ENCODE results near the gene SPAAR. TPM values are rescaled to one million over a fixed set of nuclear protein-coding genes. Genes with fewer than 3 reads are reported as not detected.
"Not testable (repeated sequence)": the region's sequence is repeated elsewhere in the genome, so short reads cannot be mapped to it uniquely, and the experiment has no call there.

The SPAAR gene
- total RNA-seq, 4 donors from 2014 or later = 5.6 to 70.1 (median 18.4) TPM

DNA sequence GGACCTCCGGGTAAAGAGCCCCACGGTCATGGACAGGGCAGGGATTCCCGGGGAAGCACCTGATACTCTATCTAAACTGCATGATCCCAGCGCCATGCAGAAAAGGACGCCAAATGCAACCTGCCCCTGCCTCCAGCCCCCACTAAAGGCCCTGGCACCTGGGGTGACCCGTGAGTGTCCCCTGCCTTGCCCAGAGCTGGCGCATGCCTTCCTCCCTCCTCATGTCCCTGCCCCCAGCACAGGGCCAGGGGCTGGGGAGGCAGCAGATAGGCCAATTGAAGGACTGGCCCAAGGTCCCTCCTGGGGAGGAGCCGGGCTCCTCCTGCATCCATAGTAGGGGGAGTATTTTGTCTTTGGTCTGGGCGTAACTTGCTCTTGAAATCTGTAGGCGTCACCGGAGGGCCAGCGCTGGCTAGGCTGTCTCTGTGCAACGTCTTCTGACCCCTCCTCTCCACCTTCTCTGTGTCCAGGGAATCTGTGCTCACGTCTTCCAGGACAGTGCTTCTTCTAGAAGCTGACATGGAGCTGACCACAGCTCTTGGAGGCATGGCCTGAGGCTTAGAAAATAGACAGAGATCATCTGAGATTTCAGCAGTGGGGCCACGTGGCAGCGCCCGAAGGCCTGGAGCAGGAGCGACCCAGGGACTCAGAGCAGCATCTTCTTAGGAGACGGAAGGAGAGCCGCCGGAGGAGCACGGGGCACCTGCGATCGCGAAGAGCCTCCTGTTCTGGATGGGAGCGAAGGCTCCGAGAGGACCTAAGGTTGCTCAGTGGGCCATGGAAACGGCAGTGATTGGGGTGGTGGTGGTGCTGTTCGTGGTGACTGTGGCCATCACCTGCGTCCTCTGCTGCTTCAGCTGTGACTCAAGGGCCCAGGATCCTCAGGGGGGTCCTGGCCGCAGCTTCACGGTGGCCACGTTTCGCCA is 660 bp downstream of the SPAAR start:
- TF ChIP-seq, protein P1, sequence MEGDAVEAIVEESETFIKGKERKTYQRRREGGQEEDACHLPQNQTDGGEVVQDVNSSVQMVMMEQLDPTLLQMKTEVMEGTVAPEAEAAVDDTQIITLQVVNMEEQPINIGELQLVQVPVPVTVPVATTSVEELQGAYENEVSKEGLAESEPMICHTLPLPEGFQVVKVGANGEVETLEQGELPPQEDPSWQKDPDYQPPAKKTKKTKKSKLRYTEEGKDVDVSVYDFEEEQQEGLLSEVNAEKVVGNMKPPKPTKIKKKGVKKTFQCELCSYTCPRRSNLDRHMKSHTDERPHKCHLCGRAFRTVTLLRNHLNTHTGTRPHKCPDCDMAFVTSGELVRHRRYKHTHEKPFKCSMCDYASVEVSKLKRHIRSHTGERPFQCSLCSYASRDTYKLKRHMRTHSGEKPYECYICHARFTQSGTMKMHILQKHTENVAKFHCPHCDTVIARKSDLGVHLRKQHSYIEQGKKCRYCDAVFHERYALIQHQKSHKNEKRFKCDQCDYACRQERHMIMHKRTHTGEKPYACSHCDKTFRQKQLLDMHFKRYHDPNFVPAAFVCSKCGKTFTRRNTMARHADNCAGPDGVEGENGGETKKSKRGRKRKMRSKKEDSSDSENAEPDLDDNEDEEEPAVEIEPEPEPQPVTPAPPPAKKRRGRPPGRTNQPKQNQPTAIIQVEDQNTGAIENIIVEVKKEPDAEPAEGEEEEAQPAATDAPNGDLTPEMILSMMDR (IDR thresholded peaks at IDR 0.05) = no peak
- no peak for ATAC-seq (ENCODE audit: low FRiP score)
- DNase-seq (ENCODE audit: low spot score) = no peak

DNA sequence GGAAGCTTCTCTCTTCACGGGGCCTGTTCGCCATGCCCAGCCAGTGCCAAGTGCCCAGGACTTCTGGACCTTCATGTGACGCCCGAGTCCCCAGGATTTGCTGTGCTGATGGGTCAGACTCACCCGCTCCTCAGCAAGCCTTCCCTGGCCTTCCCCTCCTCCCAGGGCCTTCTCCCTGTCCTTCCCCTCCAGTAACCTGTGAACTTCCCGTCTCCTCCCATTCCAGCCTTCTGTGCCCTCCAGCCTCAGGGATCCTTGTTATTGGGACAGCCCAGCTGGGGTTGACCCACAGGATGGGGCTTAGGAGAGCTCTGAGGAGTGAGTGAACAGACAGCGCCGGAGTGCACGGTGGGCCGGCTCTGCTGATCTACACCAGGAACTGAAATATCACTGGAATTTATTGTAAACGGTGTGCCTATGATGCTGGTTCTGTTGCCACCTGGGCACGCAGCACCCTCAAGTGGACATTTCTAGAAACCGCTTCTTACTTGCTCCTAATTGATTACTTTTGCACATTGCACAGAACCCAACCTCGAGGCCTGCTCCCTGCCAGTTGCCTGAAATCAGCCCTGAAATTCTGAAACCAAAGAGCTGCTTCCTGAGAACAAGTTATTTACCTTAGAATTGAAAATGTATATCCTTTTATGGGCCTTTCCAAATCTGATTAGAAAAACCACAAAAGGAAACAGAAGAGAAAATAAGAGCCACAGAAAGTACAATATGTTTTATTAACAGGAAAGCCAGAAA is 1.5 kb downstream of the SPAAR start:
- TF ChIP-seq, protein P1 (IDR thresholded peaks at IDR 0.05) = no peak
- ATAC-seq (ENCODE audit: low FRiP score) (no peak), DNase-seq (ENCODE audit: low spot score) (no peak)

DNA sequence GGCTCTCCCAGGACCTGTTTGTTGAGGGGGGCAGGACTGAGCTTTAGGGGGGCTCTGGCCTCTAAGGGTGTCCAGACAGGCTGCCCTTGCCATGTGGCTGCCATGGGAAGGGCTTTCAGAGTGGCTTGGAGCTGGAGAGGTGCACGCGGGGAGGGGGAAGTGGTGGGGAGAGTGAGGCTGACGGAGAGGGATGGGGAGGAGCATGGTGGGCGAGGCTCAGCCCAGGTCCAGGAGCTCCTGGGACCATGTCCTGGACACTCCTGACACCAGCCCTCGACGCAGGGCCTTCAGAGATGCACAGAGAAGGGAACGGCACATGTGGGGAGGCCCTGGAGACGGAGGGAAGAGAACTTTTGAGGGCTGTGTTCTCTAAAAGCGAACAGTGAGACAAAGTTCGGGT is 2.4 kb downstream of the SPAAR start:
- no peak for DNase-seq (ENCODE audit: low spot score)
- TF ChIP-seq, protein P1 (IDR thresholded peaks at IDR 0.05) = no peak
- ATAC-seq (ENCODE audit: low FRiP score) = no peak

DNA sequence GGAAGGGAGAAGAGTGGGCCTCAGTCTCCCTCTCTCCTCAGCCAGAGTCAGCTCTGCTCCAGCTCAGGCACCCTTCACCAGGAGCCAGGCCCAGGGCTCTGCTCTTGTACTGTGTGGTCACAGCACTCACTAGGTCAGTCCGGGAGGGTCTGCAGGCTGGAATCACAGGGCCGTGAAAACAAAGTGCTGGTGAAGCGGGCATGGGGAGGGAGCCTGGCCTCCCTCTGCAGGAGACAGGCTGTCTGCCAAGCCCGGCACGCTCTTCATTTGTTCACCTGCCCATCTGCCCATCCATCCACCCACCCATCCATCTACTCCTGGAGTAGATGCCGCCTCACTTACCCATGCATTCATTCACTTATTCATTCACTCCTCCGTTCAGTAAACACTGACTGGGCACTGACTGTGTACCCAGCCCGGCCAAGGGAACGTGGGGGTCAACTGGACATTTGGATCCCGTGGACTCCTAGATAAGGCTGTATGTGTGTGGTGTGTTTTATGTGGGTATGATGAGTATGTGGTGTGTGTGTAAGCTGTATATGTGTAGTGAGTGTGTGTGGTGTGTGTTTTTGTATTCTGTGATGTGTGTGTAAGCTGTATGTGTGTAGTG is 3.6 kb downstream of the SPAAR start:
- DNase-seq (ENCODE audit: low spot score) = no peak
- TF ChIP-seq, protein P1 (IDR thresholded peaks at IDR 0.05) = no peak
- no peak for ATAC-seq (ENCODE audit: low FRiP score)

DNA sequence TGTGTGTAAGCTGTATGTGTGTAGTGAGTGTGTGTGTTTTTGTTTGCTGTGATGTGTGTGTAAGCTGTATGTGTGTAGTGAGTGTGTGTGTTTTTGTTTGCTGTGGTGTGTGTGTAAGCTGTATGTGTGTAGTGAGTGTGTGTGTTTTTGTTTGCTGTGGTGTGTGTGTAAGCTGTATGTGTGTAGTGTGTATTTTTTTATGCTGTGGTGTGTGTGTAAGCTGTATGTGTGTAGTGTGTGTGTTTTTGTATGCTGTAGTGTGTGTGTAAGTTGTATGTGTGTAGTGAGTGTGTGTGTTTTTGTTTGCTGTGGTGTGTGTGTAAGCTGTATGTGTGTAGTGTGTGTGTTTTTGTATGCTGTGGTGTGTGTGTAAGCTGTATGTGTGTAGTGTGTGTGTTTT is 4.1 kb downstream of the SPAAR start:
- not testable (repeated sequence) for DNase-seq (ENCODE audit: low spot score); ATAC-seq (ENCODE audit: low FRiP score)

DNA sequence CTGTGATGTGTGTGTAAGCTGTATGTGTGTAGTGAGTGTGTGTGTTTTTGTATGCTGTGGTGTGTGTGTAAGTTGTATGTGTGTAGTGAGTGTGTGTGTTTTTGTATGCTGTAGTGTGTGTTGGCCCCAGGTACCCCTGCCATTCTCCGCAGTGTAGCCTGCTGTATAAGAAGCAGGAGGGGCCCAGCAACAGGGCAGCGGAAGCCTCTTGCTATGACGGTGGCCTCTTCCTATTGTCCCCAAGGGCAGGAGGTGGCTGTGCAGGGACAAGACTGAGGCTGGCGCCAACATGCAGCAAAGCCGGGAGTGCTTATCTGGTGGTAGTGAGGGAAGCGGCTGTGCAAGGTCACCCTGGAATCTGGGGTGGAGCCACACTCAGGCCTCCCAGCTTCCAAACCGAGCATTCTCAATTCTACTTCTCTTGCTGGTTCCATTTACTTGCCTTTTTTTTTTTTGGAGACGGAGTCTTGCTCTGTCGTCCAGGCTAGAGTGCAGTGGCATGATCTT is 5.1 kb downstream of the SPAAR start:
- TF ChIP-seq, protein P1 (IDR thresholded peaks at IDR 0.05) = no peak
- ATAC-seq (ENCODE audit: low FRiP score) (no peak), DNase-seq (ENCODE audit: low spot score) (no peak)

DNA sequence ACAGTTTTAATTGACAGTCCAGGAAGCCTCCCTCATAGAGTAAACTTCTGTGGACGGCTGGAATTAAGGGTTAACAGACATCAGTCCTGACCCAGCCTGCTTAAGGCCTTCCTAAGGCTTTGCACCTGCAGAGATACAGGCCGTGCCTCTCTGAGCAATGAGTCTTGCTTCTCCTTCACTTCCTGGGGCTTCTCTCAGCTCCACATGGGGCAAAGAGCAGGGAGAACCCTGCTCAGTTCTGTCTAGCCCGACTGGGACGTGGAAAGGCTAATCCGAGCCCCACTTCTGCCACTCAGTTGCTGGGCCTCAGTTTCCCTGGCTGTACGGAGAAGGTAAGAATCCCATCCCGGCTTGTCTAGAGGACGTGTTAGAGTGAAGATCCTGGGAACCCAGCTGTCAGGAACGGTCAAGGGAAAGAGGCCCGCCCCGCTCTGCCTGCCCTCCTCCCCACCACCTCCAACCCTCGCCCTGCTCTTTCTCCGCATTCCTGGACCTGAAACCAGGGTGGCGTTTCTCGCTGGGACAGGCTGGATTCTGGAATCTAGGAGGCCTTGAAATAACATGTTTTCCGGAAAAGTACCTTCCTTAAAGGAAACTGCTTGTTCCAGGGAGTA is 6.5 kb downstream of the SPAAR start:
- no peak for ATAC-seq (ENCODE audit: low FRiP score)
- DNase-seq (ENCODE audit: low spot score) = no peak
- TF ChIP-seq, protein P1 (IDR thresholded peaks at IDR 0.05) = no peak
